NCI-H2029 treated with DMSO at 0.1 percent for 48 hours (cell line): ENCODE results near the gene COPZ1.

Experiments
- DNase-seq: peaks from one replicate; lab custom pipeline; 2025; lab: John Stamatoyannopoulos, UW

COPZ1 gene

GRCh38 chr12:54397157-54397556 is 72.2 kb downstream of the COPZ1 start:
- DNase-seq = no peak

DNA sequence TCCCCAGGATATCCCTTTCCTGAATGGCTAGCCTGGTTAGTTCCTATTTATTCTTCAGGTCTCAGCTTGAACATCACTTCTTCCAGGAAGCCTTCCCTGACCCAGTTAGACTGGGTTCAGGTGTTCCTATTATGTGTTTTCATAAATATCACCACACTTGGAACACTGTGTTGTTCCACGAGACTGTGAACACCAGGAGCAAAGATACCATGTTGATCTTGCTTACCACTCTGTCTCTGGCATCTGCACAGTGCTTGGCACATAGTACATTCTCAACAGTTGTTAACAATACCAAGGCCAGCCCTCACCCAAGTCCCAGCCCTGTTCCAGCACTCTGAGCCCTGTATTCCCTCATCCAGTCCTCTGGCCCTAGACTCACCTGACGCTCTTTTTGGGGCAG is 73.3 kb downstream of the COPZ1 start:
- DNase-seq = no peak

DNA sequence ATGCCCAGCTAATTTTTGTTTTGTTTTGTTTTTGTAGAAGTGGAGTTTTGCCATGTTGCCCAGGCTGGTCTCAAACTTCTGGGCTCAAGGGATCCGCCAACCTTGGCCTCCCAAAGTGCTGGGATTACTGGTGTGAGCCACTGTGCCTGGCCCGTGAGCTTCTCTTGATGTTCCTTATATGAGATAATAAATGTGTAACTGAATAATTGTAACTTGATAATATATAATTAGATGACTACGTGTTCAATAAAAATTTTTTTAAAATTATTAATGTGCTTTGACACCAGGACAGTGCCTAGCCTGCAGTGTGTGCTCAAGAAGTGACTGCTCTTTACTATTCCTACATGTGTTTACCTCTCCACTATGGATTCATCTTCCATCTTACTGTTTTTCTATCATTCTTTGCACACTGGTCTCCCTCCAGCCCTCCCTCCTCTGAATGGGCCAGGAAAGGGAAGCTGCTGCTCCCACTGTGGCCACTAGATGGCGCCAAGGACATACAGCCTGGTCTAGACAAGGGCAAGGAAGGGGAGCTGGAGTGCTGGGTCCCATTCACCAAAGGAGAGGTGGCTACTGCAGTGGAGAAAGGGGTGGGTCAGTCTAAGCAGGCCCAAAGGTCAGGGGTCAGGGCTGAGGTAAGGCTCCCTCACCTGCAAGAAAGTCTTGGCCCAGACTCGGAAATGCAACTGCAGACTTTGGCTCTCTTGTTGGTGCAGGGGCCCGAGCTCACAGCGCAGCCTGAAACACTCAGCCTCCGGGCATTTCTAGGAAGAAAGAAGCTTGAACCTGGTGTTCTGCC is 74.3 kb downstream of the COPZ1 start:
- DNase-seq = peak; percentile 73

DNA sequence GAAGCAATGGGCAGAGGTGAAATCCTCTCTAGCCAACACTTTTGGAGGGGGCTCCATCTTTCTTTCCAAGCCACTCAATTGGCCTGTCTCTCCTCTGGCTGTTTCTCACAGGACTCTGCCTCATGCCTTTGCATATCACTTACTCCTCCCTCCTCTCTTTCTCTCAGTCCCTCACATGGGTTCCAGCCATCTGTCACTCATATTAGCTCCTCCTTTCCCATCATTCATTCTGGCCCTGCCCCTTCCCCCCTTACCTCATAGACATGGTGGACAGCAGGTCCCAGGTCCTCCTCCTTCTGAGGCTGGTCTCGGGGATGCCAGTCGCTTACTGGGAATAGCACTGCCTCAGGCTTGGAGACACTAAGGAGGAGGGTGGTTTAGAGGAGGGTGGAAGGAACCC is 76.2 kb downstream of the COPZ1 start:
- DNase-seq = no peak
